ENCODE results near the gene EFNA4.

DNA sequence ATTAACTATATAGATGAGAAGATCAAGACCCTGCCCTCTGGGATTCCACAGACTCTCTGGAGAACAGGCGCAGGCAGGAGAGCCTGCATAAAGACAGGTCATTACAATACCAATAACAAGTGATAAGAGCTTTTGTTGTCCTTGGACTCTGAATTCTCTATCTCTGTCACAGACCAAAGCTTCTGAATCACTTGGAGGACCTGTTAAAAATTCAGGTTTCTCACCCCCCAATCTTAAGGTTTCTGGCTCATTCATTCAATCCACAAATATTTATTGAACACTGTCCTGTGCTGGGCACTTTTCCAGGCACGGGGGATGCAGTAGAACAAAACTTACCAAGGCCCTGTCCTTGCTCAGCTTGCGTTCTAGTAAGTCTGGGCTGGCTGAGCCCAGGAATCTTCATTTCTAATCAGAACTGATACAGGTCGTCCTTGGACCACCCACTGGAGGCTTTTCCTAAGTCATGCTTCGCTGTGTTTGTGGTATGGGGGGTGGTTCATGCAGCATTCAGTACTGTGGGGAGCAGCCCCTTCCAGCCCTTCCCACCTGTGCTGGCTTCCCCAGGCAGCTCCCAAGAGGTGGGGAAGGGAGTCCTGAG lies 1.4 kb downstream of the EFNA4 start:
- TF ChIP-seq, protein P1, sequence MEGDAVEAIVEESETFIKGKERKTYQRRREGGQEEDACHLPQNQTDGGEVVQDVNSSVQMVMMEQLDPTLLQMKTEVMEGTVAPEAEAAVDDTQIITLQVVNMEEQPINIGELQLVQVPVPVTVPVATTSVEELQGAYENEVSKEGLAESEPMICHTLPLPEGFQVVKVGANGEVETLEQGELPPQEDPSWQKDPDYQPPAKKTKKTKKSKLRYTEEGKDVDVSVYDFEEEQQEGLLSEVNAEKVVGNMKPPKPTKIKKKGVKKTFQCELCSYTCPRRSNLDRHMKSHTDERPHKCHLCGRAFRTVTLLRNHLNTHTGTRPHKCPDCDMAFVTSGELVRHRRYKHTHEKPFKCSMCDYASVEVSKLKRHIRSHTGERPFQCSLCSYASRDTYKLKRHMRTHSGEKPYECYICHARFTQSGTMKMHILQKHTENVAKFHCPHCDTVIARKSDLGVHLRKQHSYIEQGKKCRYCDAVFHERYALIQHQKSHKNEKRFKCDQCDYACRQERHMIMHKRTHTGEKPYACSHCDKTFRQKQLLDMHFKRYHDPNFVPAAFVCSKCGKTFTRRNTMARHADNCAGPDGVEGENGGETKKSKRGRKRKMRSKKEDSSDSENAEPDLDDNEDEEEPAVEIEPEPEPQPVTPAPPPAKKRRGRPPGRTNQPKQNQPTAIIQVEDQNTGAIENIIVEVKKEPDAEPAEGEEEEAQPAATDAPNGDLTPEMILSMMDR (conservative IDR thresholded peaks at IDR 0.05): no peak
- TF ChIP-seq ZFX (IDR thresholded peaks at IDR 0.05): no peak
